ENCODE measurements around the gene ITIH5.

The ITIH5 gene

GRCh38 chr10:7545261-7545660, 121.5 kb downstream of the ITIH5 start:
- H3K27ac ChIP-seq (ENCODE audit: low read length): peak overlapping the region; percentile 32
- H3K4me3 ChIP-seq (ENCODE audit: low read depth in 1 of 2, low read length in 2 of 2): no peak overlapping the region

DNA sequence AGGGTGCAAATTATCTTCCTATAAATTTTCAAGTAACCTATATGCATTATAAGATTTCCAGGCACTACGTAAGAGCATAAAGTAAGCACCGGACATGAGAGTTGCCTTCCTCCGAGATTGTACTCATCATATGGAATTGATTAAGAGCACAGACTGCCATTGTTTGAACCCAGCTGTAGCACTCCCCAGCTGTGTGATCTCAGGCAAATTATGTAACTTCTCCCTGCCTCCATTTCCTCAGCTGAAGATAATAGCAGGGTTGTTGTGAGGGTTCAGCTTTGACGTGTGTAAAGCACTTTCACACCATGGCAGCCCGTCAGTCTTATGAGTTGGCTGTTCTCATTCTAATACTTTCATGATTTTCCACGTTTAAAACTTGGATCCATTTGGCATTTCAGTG, 122.6 kb downstream of the ITIH5 start:
- Histone ChIP-seq H3K27me3 (ENCODE audit: low read depth, low read length) (no peaks in the 10 kb centered on the region), H3K4me1 (ENCODE audit: control insufficient read depth in 1 of 2, insufficient read depth in 2 of 2, low read length in 2 of 2) (peaks cover 21 to 57% of the 10 kb centered on the region in 2 donors), H3K4me3 (ENCODE audit: low read depth in 1 of 2, low read length in 2 of 2) (no peak overlapping the region), H3K9me3 (ENCODE audit: control insufficient read depth in 1 of 2, low read length in 2 of 2) (no peaks in the 10 kb centered on the region), H3K36me3 (ENCODE audit: control insufficient read depth in 1 of 2, insufficient read depth in 2 of 2, low read length in 2 of 2) (no peaks in the 10 kb centered on the region), H3K27ac (ENCODE audit: low read length) (no peak overlapping the region)

More at GRCh38 chr10:7545261-7545660, 121.5 kb downstream of the ITIH5 start:
- Histone ChIP-seq H3K9me3 (ENCODE audit: control insufficient read depth in 1 of 2, low read length in 2 of 2) (no peaks in the 10 kb centered on the region), H3K27me3 (ENCODE audit: low read depth, low read length) (no peaks in the 10 kb centered on the region), H3K36me3 (ENCODE audit: control insufficient read depth in 1 of 2, insufficient read depth in 2 of 2, low read length in 2 of 2) (no peaks in the 10 kb centered on the region), H3K4me1 (ENCODE audit: control insufficient read depth in 1 of 2, insufficient read depth in 2 of 2, low read length in 2 of 2) (peaks cover 19 to 57% of the 10 kb centered on the region in 2 donors)

DNA sequence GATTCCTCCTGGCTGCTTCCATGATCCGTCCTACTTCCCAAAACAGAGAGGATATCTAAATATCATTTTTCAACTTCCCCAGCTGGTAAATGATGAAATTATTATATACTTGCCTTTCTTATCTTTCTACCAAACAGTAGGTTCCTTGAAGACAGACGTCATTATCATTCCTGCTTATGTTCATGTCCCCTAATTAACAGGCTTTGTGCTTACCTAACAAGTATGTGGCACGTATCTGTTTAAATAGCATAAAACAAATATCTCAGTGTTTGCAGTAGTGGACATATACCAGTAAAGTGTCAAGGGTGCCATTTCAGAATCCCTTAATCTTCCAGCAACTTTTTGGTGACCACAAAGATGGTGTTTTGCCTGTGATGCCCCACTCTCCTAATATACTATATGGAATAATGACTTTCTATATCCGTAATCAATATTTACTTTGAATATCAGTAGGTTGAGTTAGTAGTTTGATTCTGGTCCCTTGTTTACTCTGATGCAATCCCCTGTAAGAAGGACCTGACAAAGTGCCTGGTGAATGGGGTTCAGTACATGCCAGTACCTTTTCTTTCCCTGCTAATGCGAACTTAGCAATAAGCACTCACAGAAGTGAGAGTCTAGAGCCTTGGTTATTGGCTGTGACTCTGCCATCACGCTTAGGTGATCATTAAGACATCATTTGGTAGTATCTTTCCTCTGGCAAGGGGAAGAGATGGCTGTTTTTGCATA, 124.4 kb downstream of the ITIH5 start:
- Histone ChIP-seq H3K4me3 (ENCODE audit: low read depth in 1 of 2, low read length in 2 of 2) (peak overlapping the region in 1 of 2 donors; percentile 37), H3K36me3 (ENCODE audit: control insufficient read depth in 1 of 2, insufficient read depth in 2 of 2, low read length in 2 of 2) (no peaks in the 10 kb centered on the region), H3K27me3 (ENCODE audit: low read depth, low read length) (no peaks in the 10 kb centered on the region), H3K4me1 (ENCODE audit: control insufficient read depth in 1 of 2, insufficient read depth in 2 of 2, low read length in 2 of 2) (peaks cover 20 to 50% of the 10 kb centered on the region in 2 donors), H3K27ac (ENCODE audit: low read length) (peak overlapping the region; percentile 84), H3K9me3 (ENCODE audit: control insufficient read depth in 1 of 2, low read length in 2 of 2) (peaks cover 0 to 6% of the 10 kb centered on the region in 2 donors)

DNA sequence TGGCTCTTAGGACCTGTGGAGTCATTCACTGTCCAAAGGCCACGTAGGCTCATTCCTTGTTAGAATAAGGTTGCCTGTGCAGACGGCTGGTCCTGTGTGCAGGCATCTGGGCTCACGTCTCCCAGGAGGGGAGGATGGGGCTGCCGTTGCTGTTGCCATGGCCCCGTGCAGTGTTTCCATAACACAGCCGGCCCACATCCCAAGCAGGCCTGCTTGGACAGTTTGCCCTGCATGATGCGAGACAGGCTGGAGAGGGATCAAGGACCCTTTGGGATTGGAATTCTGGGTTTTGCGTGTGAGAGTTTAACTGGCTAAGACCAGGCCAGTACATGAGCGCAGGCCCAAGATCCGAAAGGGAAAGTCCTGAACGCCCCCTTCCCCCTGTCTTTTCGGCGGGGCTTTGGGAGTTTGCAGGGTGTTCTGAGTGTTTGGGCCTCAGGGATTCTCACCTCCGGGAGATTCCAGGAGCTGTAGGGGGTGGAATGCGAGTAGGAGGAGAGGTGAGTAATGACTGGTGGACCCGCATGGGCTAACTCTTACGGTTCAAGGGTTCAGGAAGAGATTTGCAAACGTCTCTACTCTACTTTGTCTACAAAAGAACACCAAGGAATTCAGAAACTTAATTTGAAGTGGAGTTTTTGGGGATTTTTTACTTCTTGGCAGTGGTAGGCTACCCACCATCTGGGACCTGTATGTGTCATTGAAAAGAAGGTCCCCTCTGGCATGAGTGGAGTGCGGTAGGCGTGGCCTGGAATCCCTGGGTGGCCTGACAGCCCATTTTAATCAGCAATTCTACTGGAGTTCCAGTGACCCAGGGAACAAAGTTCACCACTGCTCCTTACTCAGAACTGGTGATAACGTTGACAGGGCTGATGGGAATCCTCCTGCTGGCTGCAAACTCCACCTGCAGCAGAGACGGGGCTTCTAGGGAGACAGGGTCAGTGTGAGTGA, 125.4 kb downstream of the ITIH5 start:
- H3K4me3 ChIP-seq (ENCODE audit: low read depth in 1 of 2, low read length in 2 of 2): peak overlapping the region in 1 of 2 donors; percentile 37

DNA sequence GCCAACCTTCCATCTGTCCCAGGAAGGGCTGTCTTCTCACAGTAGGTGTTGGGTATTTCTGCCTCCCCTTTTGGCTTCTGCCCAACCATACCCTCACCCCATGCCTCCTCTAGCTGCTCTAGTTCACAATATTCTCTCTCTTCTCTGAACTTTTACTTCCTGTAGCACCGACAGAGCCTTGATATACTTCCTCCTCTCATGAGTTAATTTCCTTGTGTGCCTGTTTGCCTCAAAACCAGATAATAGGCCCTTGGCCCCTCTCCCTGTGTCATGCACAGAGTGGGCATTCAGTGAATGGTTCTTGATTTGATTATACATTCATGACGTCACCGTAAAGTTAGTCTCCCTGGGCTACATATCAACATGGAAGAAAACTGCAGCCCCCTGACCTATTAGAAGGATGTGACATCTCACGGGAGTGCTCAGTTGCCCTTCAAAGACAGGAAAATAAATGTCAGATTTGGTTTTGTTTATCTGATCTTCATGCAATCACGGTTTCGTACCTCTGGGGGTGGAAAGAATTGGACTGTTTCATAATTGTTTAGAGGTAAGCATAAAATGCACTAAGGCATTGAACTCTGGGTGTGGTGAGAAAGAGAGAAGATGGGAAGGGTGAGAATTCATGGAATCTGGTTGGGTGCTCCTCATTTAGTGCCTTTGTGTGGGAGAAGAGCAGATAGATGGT, 127.7 kb downstream of the ITIH5 start:
- H3K9me3 ChIP-seq (ENCODE audit: control insufficient read depth in 1 of 2, low read length in 2 of 2): peaks cover 0 to 6% of the 10 kb centered on the region in 2 donors
- no peaks in the 10 kb centered on the region for H3K36me3 ChIP-seq (ENCODE audit: control insufficient read depth in 1 of 2, insufficient read depth in 2 of 2, low read length in 2 of 2)
- H3K4me3 ChIP-seq (ENCODE audit: low read depth in 1 of 2, low read length in 2 of 2): no peak overlapping the region
- H3K4me1 ChIP-seq (ENCODE audit: control insufficient read depth in 1 of 2, insufficient read depth in 2 of 2, low read length in 2 of 2): peaks cover 17 to 33% of the 10 kb centered on the region in 2 donors
- H3K27ac ChIP-seq (ENCODE audit: low read length): no peak overlapping the region
- no peaks in the 10 kb centered on the region for H3K27me3 ChIP-seq (ENCODE audit: low read depth, low read length)

More for the DNA sequence above, 125.4 kb downstream of the ITIH5 start:
- Histone ChIP-seq H3K9me3 (ENCODE audit: control insufficient read depth in 1 of 2, low read length in 2 of 2) (peaks cover 0 to 6% of the 10 kb centered on the region in 2 donors), H3K36me3 (ENCODE audit: control insufficient read depth in 1 of 2, insufficient read depth in 2 of 2, low read length in 2 of 2) (no peaks in the 10 kb centered on the region), H3K4me1 (ENCODE audit: control insufficient read depth in 1 of 2, insufficient read depth in 2 of 2, low read length in 2 of 2) (peaks cover 17 to 45% of the 10 kb centered on the region in 2 donors), H3K27ac (ENCODE audit: low read length) (peak overlapping the region; percentile 84), H3K27me3 (ENCODE audit: low read depth, low read length) (no peaks in the 10 kb centered on the region)

- H3K4me3 ChIP-seq (ENCODE audit: low read depth in 1 of 2, low read length in 2 of 2): no peak overlapping the region
- H3K27ac ChIP-seq (ENCODE audit: low read length): no peak overlapping the region
- no peaks in the 10 kb centered on the region for H3K27me3 ChIP-seq (ENCODE audit: low read depth, low read length)
- no peaks in the 10 kb centered on the region for H3K36me3 ChIP-seq (ENCODE audit: control insufficient read depth in 1 of 2, insufficient read depth in 2 of 2, low read length in 2 of 2)
- peaks cover 16 to 22% of the 10 kb centered on the region in 2 donors for H3K4me1 ChIP-seq (ENCODE audit: control insufficient read depth in 1 of 2, insufficient read depth in 2 of 2, low read length in 2 of 2)
- peaks cover 0 to 6% of the 10 kb centered on the region in 2 donors for H3K9me3 ChIP-seq (ENCODE audit: control insufficient read depth in 1 of 2, low read length in 2 of 2)
Measured at GRCh38 chr10:7537126-7537525, 129.6 kb downstream of the ITIH5 start.

GRCh38 chr10:7534480-7534852, 132.3 kb downstream of the ITIH5 start:
- no peak overlapping the region for H3K4me3 ChIP-seq (ENCODE audit: low read depth in 1 of 2, low read length in 2 of 2)
- no peaks in the 10 kb centered on the region for H3K27me3 ChIP-seq (ENCODE audit: low read depth, low read length)

DNA sequence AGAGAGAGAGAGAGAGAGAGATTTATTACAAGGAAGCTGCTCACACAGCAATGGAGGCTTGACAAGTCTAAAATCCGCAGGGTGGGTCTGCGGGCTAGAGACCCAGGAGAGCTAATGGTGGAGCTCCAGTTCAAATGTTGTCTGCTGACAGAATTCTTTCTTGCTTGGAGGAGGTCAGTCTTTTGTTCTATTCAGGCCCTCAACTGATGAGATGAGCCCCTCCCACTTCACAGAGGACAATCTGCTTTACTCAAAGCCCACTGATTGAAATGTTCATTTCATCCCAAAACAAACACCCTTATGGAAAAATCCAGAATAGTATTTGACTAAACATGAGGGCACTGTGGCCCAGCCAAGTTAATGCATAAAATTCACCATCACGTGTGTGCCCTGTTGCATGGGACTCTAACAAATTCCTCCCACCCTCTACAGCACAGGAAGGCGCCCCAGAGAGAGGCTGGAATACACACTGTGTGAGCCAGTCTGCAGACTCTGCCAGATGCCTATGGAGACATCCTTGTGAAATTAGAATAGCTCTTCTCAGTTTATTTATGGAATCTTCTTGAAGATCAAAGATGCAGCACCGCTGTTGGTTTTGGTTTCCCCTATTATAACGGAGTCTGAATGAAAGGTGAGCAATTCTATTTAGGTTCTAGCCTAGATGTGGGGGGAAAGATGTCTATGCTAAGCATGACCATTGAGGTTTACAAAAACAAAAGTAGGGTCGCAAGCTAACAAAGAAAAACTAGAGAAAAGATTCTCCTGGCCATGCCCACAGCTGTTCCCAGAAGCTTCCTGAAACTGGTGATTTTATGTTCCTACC, 132.9 kb downstream of the ITIH5 start:
- no peak overlapping the region for H3K4me3 ChIP-seq (ENCODE audit: low read depth in 1 of 2, low read length in 2 of 2)
- peaks cover 0 to 6% of the 10 kb centered on the region in 2 donors for H3K9me3 ChIP-seq (ENCODE audit: control insufficient read depth in 1 of 2, low read length in 2 of 2)
- peaks cover 0 to 8% of the 10 kb centered on the region in 2 donors for H3K4me1 ChIP-seq (ENCODE audit: control insufficient read depth in 1 of 2, insufficient read depth in 2 of 2, low read length in 2 of 2)
- H3K27me3 ChIP-seq (ENCODE audit: low read depth, low read length): no peaks in the 10 kb centered on the region
- H3K27ac ChIP-seq (ENCODE audit: low read length): no peak overlapping the region
- H3K36me3 ChIP-seq (ENCODE audit: control insufficient read depth in 1 of 2, insufficient read depth in 2 of 2, low read length in 2 of 2): no peaks in the 10 kb centered on the region

More at GRCh38 chr10:7534480-7534852, 132.3 kb downstream of the ITIH5 start:
- no peak overlapping the region for H3K27ac ChIP-seq (ENCODE audit: low read length)
- H3K4me1 ChIP-seq (ENCODE audit: control insufficient read depth in 1 of 2, insufficient read depth in 2 of 2, low read length in 2 of 2): peaks cover 4 to 8% of the 10 kb centered on the region in 2 donors
- peaks cover 0 to 6% of the 10 kb centered on the region in 2 donors for H3K9me3 ChIP-seq (ENCODE audit: control insufficient read depth in 1 of 2, low read length in 2 of 2)
- no peaks in the 10 kb centered on the region for H3K36me3 ChIP-seq (ENCODE audit: control insufficient read depth in 1 of 2, insufficient read depth in 2 of 2, low read length in 2 of 2)

DNA sequence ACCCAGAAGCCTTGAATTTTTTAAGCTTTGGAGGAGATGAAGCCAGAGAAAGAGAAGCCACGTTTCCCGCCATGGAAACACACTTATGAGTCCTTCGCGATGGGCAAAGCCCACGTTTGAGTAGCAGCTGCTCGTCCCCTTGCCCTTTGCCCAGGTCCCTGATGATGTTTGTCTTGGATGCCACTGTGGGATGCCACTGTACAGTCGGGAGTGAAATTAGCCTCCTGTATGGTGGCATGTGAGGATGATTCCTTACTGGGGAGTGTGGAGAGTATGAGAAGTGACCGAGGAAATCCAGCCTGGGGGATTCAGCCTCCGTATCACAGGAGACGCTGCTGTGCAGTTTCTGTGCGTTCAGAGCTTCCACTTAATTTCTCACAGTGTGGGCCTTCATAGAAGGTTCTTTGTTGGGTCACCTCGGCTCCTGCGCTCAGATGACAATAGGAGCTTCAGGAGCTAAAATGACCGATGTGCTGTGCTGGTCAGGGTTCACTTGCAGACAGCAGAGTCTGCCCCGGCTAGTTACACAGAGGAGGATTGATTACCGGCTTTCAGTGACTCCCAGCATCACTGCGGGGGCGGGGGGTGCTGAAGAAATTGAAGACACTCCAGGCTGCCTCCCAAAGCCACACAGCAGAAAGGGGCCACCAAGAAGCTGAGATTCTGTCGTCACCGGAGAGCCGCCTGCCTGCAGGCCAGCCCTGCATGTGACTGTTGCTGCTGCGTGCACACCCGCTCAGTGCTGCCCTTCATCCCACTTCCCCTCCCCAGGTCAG, 133.9 kb downstream of the ITIH5 start:
- Histone ChIP-seq H3K27me3 (ENCODE audit: low read depth, low read length) (no peaks in the 10 kb centered on the region), H3K9me3 (ENCODE audit: control insufficient read depth in 1 of 2, low read length in 2 of 2) (no peaks in the 10 kb centered on the region), H3K4me1 (ENCODE audit: control insufficient read depth in 1 of 2, insufficient read depth in 2 of 2, low read length in 2 of 2) (peaks cover 0 to 8% of the 10 kb centered on the region in 2 donors), H3K36me3 (ENCODE audit: control insufficient read depth in 1 of 2, insufficient read depth in 2 of 2, low read length in 2 of 2) (no peaks in the 10 kb centered on the region), H3K4me3 (ENCODE audit: low read depth in 1 of 2, low read length in 2 of 2) (no peak overlapping the region), H3K27ac (ENCODE audit: low read length) (no peak overlapping the region)

GRCh38 chr10:7529638-7530037, 137.1 kb downstream of the ITIH5 start:
- H3K4me3 ChIP-seq (ENCODE audit: low read depth in 1 of 2, low read length in 2 of 2): no peak overlapping the region
- no peaks in the 10 kb centered on the region for H3K9me3 ChIP-seq (ENCODE audit: control insufficient read depth in 1 of 2, low read length in 2 of 2)
- no peak overlapping the region for H3K27ac ChIP-seq (ENCODE audit: low read length)
- no peaks in the 10 kb centered on the region for H3K27me3 ChIP-seq (ENCODE audit: low read depth, low read length)
- H3K36me3 ChIP-seq (ENCODE audit: control insufficient read depth in 1 of 2, insufficient read depth in 2 of 2, low read length in 2 of 2): no peaks in the 10 kb centered on the region
- H3K4me1 ChIP-seq (ENCODE audit: control insufficient read depth in 1 of 2, insufficient read depth in 2 of 2, low read length in 2 of 2): peaks cover 0 to 8% of the 10 kb centered on the region in 2 donors

All from muscle layer of duodenum (tissue), 2 donors.